AG09309 (cell line): ENCODE measurements around the gene CMIP.

Experiments used
- DNase-seq: peaks from one replicate; pipeline ENCODE4 v3.0.0-alpha.2; 2010; ENCODE audit warnings: low read depth
- H3K4me3 ChIP-seq: 2 replicates; pipeline ENCODE4 v1.5.1; 2011; ENCODE audit warnings: mild to moderate bottlenecking, low read depth, low read length, moderate library complexity; ENCODE audit not compliant: control insufficient read depth
- CTCF ChIP-seq: IDR thresholded peaks from 2 replicates; pipeline ENCODE4 v1.5.1; 2011; ENCODE audit warnings: mild to moderate bottlenecking, low read depth, low read length, inconsistent platforms; ENCODE audit not compliant: insufficient read depth, control insufficient read depth; ENCODE audit errors: missing control alignments

CMIP gene

GRCh38 chr16:81696961-81697615, 252.5 kb downstream of the CMIP start:
- no peak for DNase-seq
- TF ChIP-seq CTCF = peak; percentile 74
- H3K4me3 ChIP-seq = no peak overlapping the region

- no peak for TF ChIP-seq CTCF
- DNase-seq = no peak
- H3K4me3 ChIP-seq = no peak overlapping the region
Observed at GRCh38 chr16:81697616-81698309, 253.2 kb downstream of the CMIP start.

- no peak overlapping the region for H3K4me3 ChIP-seq
- TF ChIP-seq CTCF = no peak
- DNase-seq = no peak
Observed at GRCh38 chr16:81698310-81698641, 253.7 kb downstream of the CMIP start.

DNA sequence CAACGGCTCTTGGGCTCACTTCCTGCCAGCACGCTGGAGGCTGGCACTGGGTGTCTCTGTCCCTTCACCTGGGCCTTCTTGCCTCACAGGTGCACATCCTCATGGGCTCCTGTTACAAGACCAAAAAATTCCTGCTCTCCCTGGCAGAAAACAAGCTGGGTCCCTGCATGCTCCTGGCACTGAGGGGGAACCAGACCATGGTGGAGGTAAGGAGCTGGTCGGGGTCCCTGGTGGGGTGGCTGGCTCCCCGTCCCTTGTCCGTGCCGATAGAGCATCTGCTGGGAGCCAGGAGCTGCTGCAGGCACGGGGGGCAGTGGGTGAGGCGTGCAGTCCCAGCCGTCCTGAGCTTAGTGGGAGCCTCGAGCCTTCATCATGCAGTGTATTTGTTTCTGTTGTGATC, 255.0 kb downstream of the CMIP start:
- no peak for TF ChIP-seq CTCF
- H3K4me3 ChIP-seq = no peak overlapping the region
- no peak for DNase-seq

GRCh38 chr16:81700071-81700779, 255.6 kb downstream of the CMIP start:
- no peak overlapping the region for H3K4me3 ChIP-seq
- DNase-seq = no peak
- TF ChIP-seq CTCF = no peak

DNA sequence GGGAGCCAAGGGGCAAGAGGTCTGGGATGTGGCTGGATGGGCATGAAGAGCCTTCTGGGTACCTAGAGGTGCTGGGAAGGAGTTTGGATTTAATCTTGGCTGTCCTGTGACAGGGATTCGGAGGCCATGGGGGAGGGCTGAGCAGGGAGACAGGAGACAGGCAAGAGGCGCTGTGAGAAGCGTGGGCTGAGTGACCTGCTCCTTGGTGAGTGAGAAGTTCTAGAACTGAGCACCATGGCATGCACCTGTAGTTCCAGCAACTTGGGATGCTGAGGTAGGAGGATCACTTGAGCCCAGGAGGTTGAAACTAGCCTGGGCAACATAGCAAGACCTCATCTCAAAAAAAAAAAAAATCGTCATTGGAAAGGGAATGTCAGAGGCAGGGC, 256.2 kb downstream of the CMIP start:
- no peak for DNase-seq
- no peak overlapping the region for H3K4me3 ChIP-seq
- TF ChIP-seq CTCF = no peak
